ENCODE results near the gene OXER1.

DNA sequence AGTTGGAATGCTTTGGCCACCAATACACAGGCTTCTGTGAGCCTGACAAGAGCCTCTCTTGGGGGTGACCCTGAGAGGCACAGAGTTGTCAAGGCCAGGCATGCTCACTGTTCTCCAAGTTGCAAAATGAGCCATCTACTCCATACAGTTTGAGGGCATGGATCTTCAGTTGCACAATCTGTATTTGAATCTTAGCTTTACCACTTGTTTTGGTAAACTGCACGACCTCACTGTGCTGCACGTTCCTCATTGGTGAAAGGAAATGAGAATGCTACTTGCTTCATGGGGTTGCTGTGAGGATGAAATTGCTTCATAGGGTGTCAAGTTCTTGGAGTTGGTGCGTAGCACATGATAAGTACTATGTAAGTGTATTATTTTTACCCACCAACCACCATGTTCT lies 40.4 kb upstream of the OXER1 start:
- TF ChIP-seq, protein P1, sequence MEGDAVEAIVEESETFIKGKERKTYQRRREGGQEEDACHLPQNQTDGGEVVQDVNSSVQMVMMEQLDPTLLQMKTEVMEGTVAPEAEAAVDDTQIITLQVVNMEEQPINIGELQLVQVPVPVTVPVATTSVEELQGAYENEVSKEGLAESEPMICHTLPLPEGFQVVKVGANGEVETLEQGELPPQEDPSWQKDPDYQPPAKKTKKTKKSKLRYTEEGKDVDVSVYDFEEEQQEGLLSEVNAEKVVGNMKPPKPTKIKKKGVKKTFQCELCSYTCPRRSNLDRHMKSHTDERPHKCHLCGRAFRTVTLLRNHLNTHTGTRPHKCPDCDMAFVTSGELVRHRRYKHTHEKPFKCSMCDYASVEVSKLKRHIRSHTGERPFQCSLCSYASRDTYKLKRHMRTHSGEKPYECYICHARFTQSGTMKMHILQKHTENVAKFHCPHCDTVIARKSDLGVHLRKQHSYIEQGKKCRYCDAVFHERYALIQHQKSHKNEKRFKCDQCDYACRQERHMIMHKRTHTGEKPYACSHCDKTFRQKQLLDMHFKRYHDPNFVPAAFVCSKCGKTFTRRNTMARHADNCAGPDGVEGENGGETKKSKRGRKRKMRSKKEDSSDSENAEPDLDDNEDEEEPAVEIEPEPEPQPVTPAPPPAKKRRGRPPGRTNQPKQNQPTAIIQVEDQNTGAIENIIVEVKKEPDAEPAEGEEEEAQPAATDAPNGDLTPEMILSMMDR (IDR thresholded peaks at IDR 0.05): no peak
- TF ChIP-seq EZH2 (IDR thresholded peaks at IDR 0.05): no peak
- no peak for TF ChIP-seq EZH2phosphoT487 (IDR thresholded peaks at IDR 0.05)
